ENCODE measurements around the gene CABP2.

The CABP2 gene

DNA sequence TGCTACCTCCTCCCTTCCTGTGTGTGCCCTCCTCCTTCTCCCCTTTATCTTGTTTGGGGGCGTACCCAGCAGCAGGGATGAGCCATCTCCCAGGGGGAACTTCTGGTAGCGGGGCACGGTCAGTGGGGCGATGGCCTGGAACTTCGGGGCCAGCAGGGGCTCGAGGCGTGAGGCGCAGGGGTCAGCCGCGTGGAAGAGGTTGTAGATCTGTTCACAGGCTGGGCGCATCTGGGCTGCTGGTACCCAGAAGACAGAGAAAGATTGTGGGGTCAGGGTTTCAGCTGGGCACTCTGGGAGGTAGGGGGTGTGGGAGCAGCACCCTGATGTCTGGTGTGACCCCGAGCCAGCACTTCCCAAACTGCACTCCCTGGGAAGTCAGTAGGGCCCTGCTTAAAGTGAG is 27.1 kb downstream of the CABP2 start:
- Histone ChIP-seq H3K4me1 (peaks cover 11% of the 10 kb centered on the region), H3K9ac (no peak overlapping the region), H3K4me3 (no peak overlapping the region), H3K4me2 (no peak overlapping the region), H3K36me3 (peaks cover 87% of the 10 kb centered on the region), H4K20me1 (peaks cover 19% of the 10 kb centered on the region), H3K9me3 (no peaks in the 10 kb centered on the region), H3K27me3 (no peaks in the 10 kb centered on the region), H3K27ac (no peak overlapping the region)
- TF ChIP-seq Cebpa-rat (IDR thresholded peaks at IDR 0.05), result no peak

DNA sequence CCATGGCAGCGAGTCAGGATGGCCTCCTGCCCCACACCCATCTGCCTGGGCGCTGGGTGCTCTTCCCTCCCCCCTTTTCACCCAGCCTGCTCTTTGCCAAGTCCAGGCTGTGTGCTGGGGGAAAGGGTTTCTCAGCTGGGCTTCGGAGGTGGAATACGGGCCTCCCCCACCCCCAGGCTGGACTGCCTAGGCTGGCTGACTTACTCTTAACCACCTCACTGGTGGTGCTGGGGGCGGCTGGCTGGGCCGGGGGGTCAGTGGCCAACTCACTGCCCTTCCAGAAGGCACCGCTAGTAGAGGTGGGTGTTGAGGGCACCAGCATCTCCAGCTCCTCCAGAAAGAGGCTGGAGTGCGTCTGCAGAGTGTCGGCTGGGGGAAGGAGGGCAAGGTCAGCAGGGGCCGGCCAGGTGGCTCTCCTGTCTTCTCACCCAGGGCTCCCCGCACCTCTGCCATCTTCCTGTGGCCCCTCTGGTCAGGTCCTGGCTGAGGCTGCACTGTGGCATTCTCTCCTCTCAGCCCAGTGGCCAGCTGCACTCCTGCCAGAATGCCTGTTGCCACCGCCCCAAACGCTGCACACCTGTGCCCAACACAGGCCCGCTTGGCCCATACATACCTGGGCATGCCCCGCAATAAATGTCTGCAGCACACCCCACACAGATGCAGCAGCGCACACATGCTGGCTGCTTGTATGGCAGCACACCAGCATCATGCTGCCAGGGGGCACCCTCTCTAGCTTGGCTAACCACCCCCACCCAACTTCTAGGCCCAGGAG is 27.8 kb downstream of the CABP2 start:
- H3K4me3 ChIP-seq, result no peak overlapping the region
- no peaks in the 10 kb centered on the region for H3K9me3 ChIP-seq
- peaks cover 25% of the 10 kb centered on the region for H4K20me1 ChIP-seq
- H3K27me3 ChIP-seq, result no peaks in the 10 kb centered on the region
- H3K4me2 ChIP-seq, result no peak overlapping the region
- TF ChIP-seq Cebpa-rat (IDR thresholded peaks at IDR 0.05), result no peak
- H3K4me1 ChIP-seq, result peaks cover 4% of the 10 kb centered on the region
- H3K9ac ChIP-seq, result no peak overlapping the region
- no peak overlapping the region for H3K27ac ChIP-seq
- peaks cover 91% of the 10 kb centered on the region for H3K36me3 ChIP-seq

DNA sequence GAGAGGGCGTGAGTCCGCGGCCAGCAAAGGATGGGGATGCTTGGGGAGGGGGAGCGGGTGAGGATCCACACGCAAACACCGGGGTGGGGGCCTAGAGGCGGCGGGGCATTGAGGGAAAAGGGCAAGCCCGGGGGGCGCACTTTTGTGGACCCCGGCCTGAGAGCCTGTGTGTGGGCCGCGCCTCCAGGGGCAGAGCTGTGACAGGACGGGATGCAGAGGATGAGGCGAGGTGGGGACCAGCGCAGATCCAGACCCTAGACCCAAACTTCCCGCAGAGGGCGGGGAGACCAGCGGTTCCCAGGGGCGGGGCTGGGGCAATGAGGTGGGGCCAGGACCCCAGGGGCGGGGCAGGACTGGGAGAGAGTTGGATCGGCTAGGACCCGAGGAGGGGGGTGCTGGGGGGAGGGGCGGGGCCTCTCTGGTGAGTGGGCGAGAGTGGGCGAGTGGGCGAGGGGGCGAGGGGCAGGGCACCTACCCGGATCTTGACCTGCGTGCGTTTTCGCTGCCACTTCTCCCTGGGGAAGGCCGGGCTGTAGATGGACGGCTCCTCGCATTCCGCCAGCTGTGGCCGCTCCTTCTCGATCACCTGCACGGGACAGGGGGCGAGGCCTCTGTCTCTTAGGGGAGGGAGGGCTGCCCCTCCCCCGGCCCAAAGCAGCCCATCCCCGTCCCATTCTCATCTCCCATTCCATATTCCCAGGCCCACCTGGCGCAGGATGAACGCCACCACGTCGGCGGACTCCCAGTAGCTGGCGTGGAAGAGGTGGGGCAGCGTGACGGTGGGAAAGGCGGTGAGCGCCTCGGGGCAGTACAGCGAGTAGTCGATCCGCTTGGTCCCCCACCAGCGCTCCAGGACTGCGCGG is 28.6 kb downstream of the CABP2 start:
- H4K20me1 ChIP-seq, result peaks cover 34% of the 10 kb centered on the region
- H3K4me2 ChIP-seq, result no peak overlapping the region
- H3K4me1 ChIP-seq, result no peaks in the 10 kb centered on the region
- H3K36me3 ChIP-seq, result peaks cover 91% of the 10 kb centered on the region
- no peak overlapping the region for H3K9ac ChIP-seq
- no peaks in the 10 kb centered on the region for H3K27me3 ChIP-seq
- no peak overlapping the region for H3K4me3 ChIP-seq
- H3K27ac ChIP-seq, result no peak overlapping the region
- no peaks in the 10 kb centered on the region for H3K9me3 ChIP-seq
- no peak for TF ChIP-seq Cebpa-rat (IDR thresholded peaks at IDR 0.05)

DNA sequence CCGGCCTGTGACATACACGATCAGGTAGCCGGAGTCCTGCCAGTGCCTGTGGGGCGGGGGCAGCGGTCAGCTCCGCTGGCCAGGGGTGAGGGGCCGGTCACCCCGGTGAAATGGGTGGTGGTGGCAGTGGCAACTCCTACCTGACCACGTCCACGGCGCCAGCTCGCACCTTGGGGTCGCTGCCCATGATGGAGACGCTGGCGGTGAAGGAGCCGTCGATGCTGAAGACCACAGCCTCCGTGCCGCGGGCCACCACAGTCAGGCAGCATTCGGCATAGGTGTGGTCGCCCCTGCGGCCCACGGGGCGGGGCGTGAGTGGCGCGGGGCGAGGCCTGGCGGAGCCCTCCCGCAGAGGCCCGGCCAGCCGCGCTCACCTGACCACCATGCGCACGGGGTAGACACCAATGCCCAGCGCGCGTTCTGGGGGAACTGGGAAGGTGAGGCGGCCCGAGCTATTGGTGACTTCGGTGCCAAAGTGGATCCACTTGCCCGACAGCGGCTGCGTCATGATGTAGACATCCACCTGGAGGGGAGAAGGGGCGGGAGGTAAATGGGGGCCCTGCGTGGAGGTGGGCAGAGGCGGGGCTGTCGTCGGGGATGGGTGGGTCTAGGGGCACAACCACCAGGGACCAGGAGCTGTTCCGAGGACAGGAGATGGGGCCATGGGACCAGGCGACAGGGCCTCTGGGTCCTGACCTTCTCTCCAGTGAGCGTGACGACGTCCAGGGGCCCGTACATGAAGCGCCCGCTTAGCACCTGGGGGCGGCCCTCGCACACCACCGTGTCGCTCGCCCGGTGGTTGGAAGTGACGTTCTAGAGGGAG is 29.5 kb downstream of the CABP2 start:
- Histone ChIP-seq H3K4me1 (no peaks in the 10 kb centered on the region), H3K36me3 (peaks cover 93% of the 10 kb centered on the region), H3K27me3 (no peaks in the 10 kb centered on the region), H3K9ac (no peak overlapping the region), H3K27ac (no peak overlapping the region), H4K20me1 (peaks cover 42% of the 10 kb centered on the region), H3K9me3 (no peaks in the 10 kb centered on the region), H3K4me3 (no peak overlapping the region), H3K4me2 (no peak overlapping the region)
- no peak for TF ChIP-seq Cebpa-rat (IDR thresholded peaks at IDR 0.05)

DNA sequence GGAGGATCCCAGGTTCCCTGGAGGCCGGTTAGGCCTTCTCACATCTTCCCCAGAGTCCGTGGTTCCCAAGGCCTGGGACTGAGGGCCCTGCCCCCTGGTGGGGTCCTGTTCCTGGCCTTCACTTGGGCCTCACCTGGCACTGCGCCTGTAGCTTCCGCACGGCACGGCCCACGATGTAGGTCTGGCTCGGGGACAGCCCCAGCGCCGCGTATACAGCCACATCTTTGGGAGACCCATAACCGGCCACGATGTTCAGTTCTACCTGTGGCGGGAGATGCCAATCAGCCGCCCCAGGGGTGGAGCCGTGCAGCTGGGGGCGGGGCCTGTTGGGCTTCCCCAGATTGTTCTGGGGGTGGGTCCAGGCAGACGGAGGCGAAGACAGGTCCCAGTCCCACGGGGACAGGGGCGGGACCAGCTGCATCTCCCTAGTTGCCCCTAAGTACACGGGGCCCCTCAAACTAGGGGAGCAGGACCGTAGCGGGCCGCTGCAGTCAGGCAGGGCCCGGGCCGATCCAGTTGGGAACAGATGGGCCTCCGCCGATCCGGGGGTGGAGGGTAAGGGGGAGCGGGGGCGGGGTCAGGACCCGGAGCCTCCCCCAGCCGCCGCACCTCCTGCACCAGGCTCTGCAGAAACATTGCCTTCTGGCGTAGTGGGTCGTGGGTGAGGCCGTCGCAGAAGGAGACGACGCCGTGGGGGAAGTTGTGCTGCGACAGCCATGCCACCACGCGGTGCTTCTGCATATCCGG is 30.3 kb downstream of the CABP2 start:
- H3K4me2 ChIP-seq, result no peak overlapping the region
- no peak overlapping the region for H3K9ac ChIP-seq
- no peak overlapping the region for H3K27ac ChIP-seq
- no peak for TF ChIP-seq Cebpa-rat (IDR thresholded peaks at IDR 0.05)
- H3K9me3 ChIP-seq, result no peaks in the 10 kb centered on the region
- H3K4me3 ChIP-seq, result no peak overlapping the region
- no peaks in the 10 kb centered on the region; the same call in 1 of the 2 replicates for H3K4me1 ChIP-seq
- no peaks in the 10 kb centered on the region for H3K27me3 ChIP-seq
- H3K36me3 ChIP-seq, result peaks cover 93% of the 10 kb centered on the region
- H4K20me1 ChIP-seq, result peaks cover 48% of the 10 kb centered on the region

DNA sequence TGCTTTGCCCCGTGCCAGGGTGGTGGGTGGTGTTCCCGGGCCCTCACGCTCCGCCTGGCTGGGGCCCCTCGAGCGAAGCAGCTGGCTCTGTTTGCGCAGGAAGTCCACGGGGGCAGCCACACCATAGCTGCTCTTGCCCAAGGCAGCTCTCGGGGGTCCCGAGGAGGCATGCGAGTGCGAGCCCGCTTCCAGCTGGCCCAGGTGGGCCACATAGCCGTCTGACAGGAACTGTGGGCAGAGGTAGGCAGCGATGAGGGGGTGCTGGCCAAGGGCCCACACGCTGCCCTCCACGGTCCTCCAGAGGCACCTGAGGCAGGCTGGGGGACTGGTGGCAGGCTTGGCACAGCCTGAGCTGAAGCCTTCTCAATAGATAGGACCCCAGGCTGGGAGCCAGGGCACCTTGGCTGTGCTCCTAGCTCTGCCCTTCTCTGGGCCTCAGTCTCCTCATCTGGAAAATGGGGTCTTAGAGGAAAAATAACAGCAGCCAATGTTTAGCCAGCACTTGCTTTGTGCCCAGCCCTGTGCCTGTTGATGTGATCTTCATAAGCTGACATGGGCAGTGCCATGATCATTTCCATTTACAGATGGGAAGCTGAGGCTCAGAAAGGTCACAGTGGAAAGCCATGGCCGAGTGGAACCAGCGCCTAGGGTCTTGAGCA is 31.0 kb downstream of the CABP2 start:
- Histone ChIP-seq H4K20me1 (peaks cover 56% of the 10 kb centered on the region), H3K9ac (no peak overlapping the region), H3K27me3 (no peaks in the 10 kb centered on the region), H3K9me3 (no peaks in the 10 kb centered on the region), H3K4me1 (no peaks in the 10 kb centered on the region; the same call in 1 of the 2 replicates), H3K27ac (no peak overlapping the region), H3K4me3 (no peak overlapping the region), H3K4me2 (no peak overlapping the region), H3K36me3 (peaks cover 93% of the 10 kb centered on the region)
- TF ChIP-seq Cebpa-rat (IDR thresholded peaks at IDR 0.05), result no peak

DNA sequence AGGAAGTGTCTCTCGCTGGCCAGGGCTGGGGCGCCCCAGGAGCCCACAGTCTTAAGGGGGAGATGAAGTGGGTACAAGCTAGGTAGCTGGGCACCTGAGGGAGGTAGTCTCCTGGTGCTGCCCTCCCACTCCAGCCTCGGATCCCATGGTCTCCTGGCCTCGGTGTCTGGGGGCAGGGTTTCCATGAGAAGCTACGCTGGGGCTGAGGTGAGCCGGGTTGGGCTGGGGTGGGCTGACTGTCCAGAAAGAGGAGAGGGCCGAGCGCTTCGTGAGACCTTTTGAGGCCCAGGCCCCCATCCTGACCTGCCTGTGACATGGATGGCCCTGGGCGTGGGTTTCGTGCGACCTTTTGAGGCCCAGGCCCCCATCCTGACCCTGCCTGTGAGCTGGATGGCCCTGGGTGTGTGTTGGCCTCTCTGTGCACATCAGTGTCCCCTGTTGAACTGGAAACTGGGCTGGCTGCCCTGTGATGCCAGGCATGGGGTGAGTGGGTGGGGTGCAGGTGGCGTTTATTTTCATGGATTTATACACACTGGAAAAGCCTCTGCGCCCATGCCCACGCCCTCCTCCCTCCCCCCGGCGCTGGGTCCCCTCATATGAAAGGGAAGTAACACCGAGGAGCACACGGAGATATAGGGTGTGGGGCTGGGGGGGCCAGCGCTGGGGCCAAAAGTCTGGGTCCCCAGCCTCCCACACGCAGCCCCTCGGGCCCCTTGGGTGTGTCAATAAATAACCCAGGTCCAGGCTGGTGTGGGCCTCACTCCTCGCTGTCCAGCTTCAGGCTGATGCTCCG is 31.8 kb downstream of the CABP2 start:
- TF ChIP-seq Cebpa-rat (IDR thresholded peaks at IDR 0.05), result no peak
- Histone ChIP-seq H3K27ac (no peak overlapping the region), H3K4me1 (peaks cover 5% of the 10 kb centered on the region), H3K4me3 (no peak overlapping the region), H4K20me1 (peaks cover 63% of the 10 kb centered on the region), H3K36me3 (peaks cover 95% of the 10 kb centered on the region), H3K27me3 (no peaks in the 10 kb centered on the region), H3K9ac (peak overlapping the region; percentile 19; the same call in 1 of the 2 replicates), H3K4me2 (no peak overlapping the region), H3K9me3 (no peaks in the 10 kb centered on the region)

DNA sequence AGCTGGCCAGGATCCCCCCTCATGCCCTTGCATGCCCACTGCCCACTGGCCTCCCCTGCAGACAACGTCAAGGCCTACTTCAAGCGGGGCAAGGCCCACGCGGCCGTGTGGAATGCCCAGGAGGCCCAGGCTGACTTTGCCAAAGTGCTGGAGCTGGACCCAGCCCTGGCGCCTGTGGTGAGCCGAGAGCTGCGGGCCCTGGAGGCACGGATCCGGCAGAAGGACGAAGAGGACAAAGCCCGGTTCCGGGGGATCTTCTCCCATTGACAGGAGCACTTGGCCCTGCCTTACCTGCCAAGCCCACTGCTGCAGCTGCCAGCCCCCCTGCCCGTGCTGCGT is 32.5 kb downstream of the CABP2 start:
- Histone ChIP-seq H3K4me2 (no peak overlapping the region), H4K20me1 (peaks cover 71% of the 10 kb centered on the region), H3K27ac (no peak overlapping the region), H3K27me3 (no peaks in the 10 kb centered on the region), H3K4me3 (no peak overlapping the region), H3K36me3 (peaks cover 89% of the 10 kb centered on the region), H3K9me3 (no peaks in the 10 kb centered on the region), H3K4me1 (peaks cover 13% of the 10 kb centered on the region), H3K9ac (no peak overlapping the region)
- no peak for TF ChIP-seq Cebpa-rat (IDR thresholded peaks at IDR 0.05)
